Right cardiac atrium (tissue), 5 donors: ENCODE measurements around the gene GON4L. TPM values are rescaled to one million over a fixed set of nuclear protein-coding genes. Genes with fewer than 3 reads are reported as not detected.
"Not testable (repeated sequence)": the region's sequence is repeated elsewhere in the genome, so short reads cannot be mapped to it uniquely, and the experiment has no call there.

Source experiments
- ATAC-seq, 2 donors: fragments of 200-7000 bp; cut with Tn5 transposase; one replicate each; pipeline versions ENCODE4 v1.8.0 to v1.9.1; 2020; ENCODE audit warnings: moderate library complexity in 2 of 2, mild to moderate bottlenecking in 1 of 2
- DNase-seq, 3 donors: peaks; one replicate each; pipeline ENCODE4 v3.0.0-alpha.2; 2020
- H3K27ac ChIP-seq: one replicate; pipeline ENCODE4 v1.5.1; 2013; ENCODE audit warnings: mild to moderate bottlenecking, low read length, control low read depth, moderate library complexity
- H3K27me3 ChIP-seq: one replicate; pipeline ENCODE4 v1.6.1; 2013; ENCODE audit not compliant: control insufficient read depth, insufficient read depth
- H3K4me1 ChIP-seq: one replicate; pipeline ENCODE4 v1.6.1; 2013; ENCODE audit warnings: low read length; ENCODE audit not compliant: control insufficient read depth, insufficient read depth
- H3K4me3 ChIP-seq: one replicate; pipeline ENCODE4 v1.5.1; 2013; ENCODE audit warnings: low read length, control low read depth
- H3K9me3 ChIP-seq: one replicate; pipeline ENCODE4 v1.6.1; 2013; ENCODE audit warnings: low read length; ENCODE audit not compliant: control insufficient read depth
- whole genome bisulfite sequencing: extraction: QIAGEN DNeasy Blood & Tissue Kit; methylation state at CpG from one replicate; pipeline ENCODE4 v1.1.7; 2013; 5-methylcytosine and 5-hydroxymethylcytosine counted together
- intact Hi-C, 4 donors: fragments of 100-400 bp; cut with DNase I; formaldehyde crosslinking; loops; one replicate each; pipeline versions ENCODE4 v1.11.0 to v1.14.0; 2022 to 2023
- polyA plus RNA-seq: library from polyadenylated mRNA; stranded (reverse); fragments of 200-250 nt; gene quantifications from one replicate; pipeline ENCODE4 v1.2.3, GENCODE V29; 2013
- total RNA-seq, 4 donors: library from RNA; stranded (reverse); fragmentation: NEBNext Ultra II Directional; extraction: Animal tissue kit (Norgen Biotek cat#: 25700); gene quantifications; one replicate each; pipeline ENCODE4 v1.2.1, GENCODE V29; 2021
- donor health status: healthy with polysubstance abuse.
- donor health status: DM: no; HTN: yes; CAD: no.
- donor health status: DM: no; HTN: no; CAD: no.
- donor health status: DM: no; HTN: yes; CAD: no; lungs with severe emphysema.
- donor health status: DM: yes; HTN: yes; CAD: no.

The GON4L gene
- total and polyA plus RNA-seq, 5 donors: 13.8 to 30.2 (median 25.0) TPM

GRCh38 chr1:155715056-155715455 is 142.0 kb downstream of the GON4L start:
- H3K4me3 ChIP-seq, H3K9me3 ChIP-seq, H3K27ac ChIP-seq, DNase-seq, intact Hi-C loops, H3K27me3 ChIP-seq, H3K4me1 ChIP-seq, ATAC-seq: not testable (repeated sequence)
- WGBS: 94% methylated on average over 3 of the region's 3 CpGs

- Histone ChIP-seq H3K4me3 (no peak overlapping the region), H3K27me3 (no peaks in the 10 kb centered on the region), H3K4me1 (no peaks in the 10 kb centered on the region), H3K27ac (no peak overlapping the region), H3K9me3 (no peaks in the 10 kb centered on the region)
- 51% methylated on average over 2 of the region's 2 CpGs for WGBS
- intact Hi-C loops: no loop called here
- ATAC-seq (peak; percentile 26 to 36), DNase-seq (no peak)
Observed at GRCh38 chr1:155713075-155713474, 143.9 kb downstream of the GON4L start.

- 71% methylated on average over 3 of the region's 3 CpGs for WGBS
- intact Hi-C loops, H3K27me3 ChIP-seq, H3K9me3 ChIP-seq, H3K27ac ChIP-seq, DNase-seq, H3K4me1 ChIP-seq, H3K4me3 ChIP-seq: not testable (repeated sequence)
- ATAC-seq: peak in 1 of 2 donors; percentile 42
Observed at GRCh38 chr1:155712636-155713035, 144.4 kb downstream of the GON4L start.

- H3K4me3 ChIP-seq, H3K27ac ChIP-seq, H3K4me1 ChIP-seq, H3K27me3 ChIP-seq, ATAC-seq, intact Hi-C loops, H3K9me3 ChIP-seq, DNase-seq: not testable (repeated sequence)
- WGBS: 97% methylated on average over 3 of the region's 3 CpGs
Observed at GRCh38 chr1:155711457-155711856, 145.6 kb downstream of the GON4L start.

- H3K4me1 ChIP-seq: no peaks in the 10 kb centered on the region
- no peak for DNase-seq
- H3K27ac ChIP-seq: no peak overlapping the region
- ATAC-seq: no peak
- H3K9me3 ChIP-seq: no peaks in the 10 kb centered on the region
- H3K4me3 ChIP-seq: no peak overlapping the region
- intact Hi-C loops: no loop called here
- WGBS: over 99% methylated on average over 3 of the region's 3 CpGs
- H3K27me3 ChIP-seq: no peaks in the 10 kb centered on the region
Observed at GRCh38 chr1:155709391-155709790, 147.6 kb downstream of the GON4L start.

GRCh38 chr1:155706139-155706538 is 150.9 kb downstream of the GON4L start:
- ATAC-seq (no peak), DNase-seq (no peak)
- intact Hi-C loops: no loop called here
- WGBS: 92% methylated on average over 5 of the region's 5 CpGs
- no peaks in the 10 kb centered on the region for H3K27me3 ChIP-seq
- H3K4me3 ChIP-seq: no peak overlapping the region
- H3K9me3 ChIP-seq: no peaks in the 10 kb centered on the region
- H3K4me1 ChIP-seq: no peaks in the 10 kb centered on the region
- H3K27ac ChIP-seq: no peak overlapping the region

- H3K27me3 ChIP-seq, H3K4me3 ChIP-seq, H3K9me3 ChIP-seq, H3K4me1 ChIP-seq, DNase-seq, intact Hi-C loops, ATAC-seq, H3K27ac ChIP-seq: not testable (repeated sequence)
- 91% methylated on average over 5 of the region's 5 CpGs for WGBS
Observed at GRCh38 chr1:155704414-155704813, 152.6 kb downstream of the GON4L start.

GRCh38 chr1:155703216-155703615 is 153.8 kb downstream of the GON4L start:
- WGBS: 89% methylated on average over 6 of the region's 6 CpGs

GRCh38 chr1:155701675-155702074 is 155.3 kb downstream of the GON4L start:
- DNase-seq, H3K27ac ChIP-seq, H3K4me1 ChIP-seq, H3K4me3 ChIP-seq, H3K27me3 ChIP-seq, H3K9me3 ChIP-seq, intact Hi-C loops: not testable (repeated sequence)
- 51% methylated on average over 2 of the region's 2 CpGs for WGBS
- ATAC-seq: peak; percentile 50 to 73

More at GRCh38 chr1:155703216-155703615, 153.8 kb downstream of the GON4L start:
- intact Hi-C loops: no loop called here
- no peaks in the 10 kb centered on the region for H3K9me3 ChIP-seq
- no peak for DNase-seq
- no peak for ATAC-seq
- no peaks in the 10 kb centered on the region for H3K27me3 ChIP-seq
- H3K27ac ChIP-seq: no peak overlapping the region
- no peaks in the 10 kb centered on the region for H3K4me1 ChIP-seq
- H3K4me3 ChIP-seq: no peak overlapping the region

Other genes starting within 250 kb of the GON4L start
- gene MSTO1, start 247.0 kb downstream of the GON4L start, total RNA-seq: 10 to 100 TPM; 13.5 to 28.2 (median 16.8) TPM
- 11.5 TPM for gene MSTO1, start 247.0 kb downstream of the GON4L start, polyA plus RNA-seq
- gene YY1AP1, start 168.4 kb downstream of the GON4L start, total RNA-seq: 10 to 100 TPM; 65.7 to 96.9 (median 71.8) TPM
- 31.9 TPM for gene YY1AP1, start 168.4 kb downstream of the GON4L start, polyA plus RNA-seq
- 10 to 100 TPM; 83.5 to 91.6 (median 87.7) TPM for gene DAP3, start 168.1 kb downstream of the GON4L start, total RNA-seq
- 91.9 TPM for gene DAP3, start 168.1 kb downstream of the GON4L start, polyA plus RNA-seq
- 10 to 100 TPM; 11.4 to 15.4 (median 14.4) TPM for gene SYT11, start 2.4 kb upstream of the GON4L start, total RNA-seq
- gene SYT11, start 2.4 kb upstream of the GON4L start, polyA plus RNA-seq: 4.7 TPM
- 10 to 100 TPM; 21.6 to 26.2 (median 22.5) TPM for gene RIT1, start 54.1 kb upstream of the GON4L start, total RNA-seq
- gene RIT1, start 54.1 kb upstream of the GON4L start, polyA plus RNA-seq: 9.4 TPM
- gene KHDC4, start 77.2 kb upstream of the GON4L start, total RNA-seq: 10 to 100 TPM; 24.0 to 29.3 (median 28.8) TPM
- gene KHDC4, start 77.2 kb upstream of the GON4L start, polyA plus RNA-seq: 20.0 TPM
- gene RXFP4, start 84.4 kb upstream of the GON4L start, total RNA-seq: not detected
- gene RXFP4, start 84.4 kb upstream of the GON4L start, polyA plus RNA-seq: not detected
- gene ARHGEF2, start 121.3 kb upstream of the GON4L start, total RNA-seq: 10 to 100 TPM; 56.6 to 75.7 (median 66.7) TPM
- gene ARHGEF2, start 121.3 kb upstream of the GON4L start, polyA plus RNA-seq: 34.9 TPM
- gene SSR2, start 163.7 kb upstream of the GON4L start, total RNA-seq: 100 to 1,000 TPM in 1 of 4 donors, 10 to 100 TPM in 3; 82.0 to 112 (median 93.1) TPM
- 93.3 TPM for gene SSR2, start 163.7 kb upstream of the GON4L start, polyA plus RNA-seq
- gene UBQLN4, start 196.6 kb upstream of the GON4L start, total RNA-seq: 10 to 100 TPM; 23.9 to 28.7 (median 27.0) TPM
- 13.7 TPM for gene UBQLN4, start 196.6 kb upstream of the GON4L start, polyA plus RNA-seq
- gene LAMTOR2, start 197.6 kb upstream of the GON4L start, total RNA-seq: 10 to 100 TPM; 43.8 to 55.2 (median 51.5) TPM
- gene LAMTOR2, start 197.6 kb upstream of the GON4L start, polyA plus RNA-seq: 100 TPM
- not detected for gene RAB25, start 203.9 kb upstream of the GON4L start, total RNA-seq
- 0.07 TPM for gene RAB25, start 203.9 kb upstream of the GON4L start, polyA plus RNA-seq
- under 1 TPM; 0.17 to 0.33 (median 0.19) TPM for gene MEX3A, start 225.3 kb upstream of the GON4L start, total RNA-seq
- gene MEX3A, start 225.3 kb upstream of the GON4L start, polyA plus RNA-seq: 0.25 TPM